ENCODE results near the gene SREBF2. TPM values are rescaled to one million over a fixed set of nuclear protein-coding genes. Genes with fewer than 3 reads are reported as not detected.
A peak's percentile ranks its signal among the peaks of the same experiment; 100 is the strongest.

SREBF2 gene
- total and polyA plus RNA-seq, 2 donors (not counting 1 experiment from before 2014, with no cell fraction given) = 116 to 287 TPM

DNA sequence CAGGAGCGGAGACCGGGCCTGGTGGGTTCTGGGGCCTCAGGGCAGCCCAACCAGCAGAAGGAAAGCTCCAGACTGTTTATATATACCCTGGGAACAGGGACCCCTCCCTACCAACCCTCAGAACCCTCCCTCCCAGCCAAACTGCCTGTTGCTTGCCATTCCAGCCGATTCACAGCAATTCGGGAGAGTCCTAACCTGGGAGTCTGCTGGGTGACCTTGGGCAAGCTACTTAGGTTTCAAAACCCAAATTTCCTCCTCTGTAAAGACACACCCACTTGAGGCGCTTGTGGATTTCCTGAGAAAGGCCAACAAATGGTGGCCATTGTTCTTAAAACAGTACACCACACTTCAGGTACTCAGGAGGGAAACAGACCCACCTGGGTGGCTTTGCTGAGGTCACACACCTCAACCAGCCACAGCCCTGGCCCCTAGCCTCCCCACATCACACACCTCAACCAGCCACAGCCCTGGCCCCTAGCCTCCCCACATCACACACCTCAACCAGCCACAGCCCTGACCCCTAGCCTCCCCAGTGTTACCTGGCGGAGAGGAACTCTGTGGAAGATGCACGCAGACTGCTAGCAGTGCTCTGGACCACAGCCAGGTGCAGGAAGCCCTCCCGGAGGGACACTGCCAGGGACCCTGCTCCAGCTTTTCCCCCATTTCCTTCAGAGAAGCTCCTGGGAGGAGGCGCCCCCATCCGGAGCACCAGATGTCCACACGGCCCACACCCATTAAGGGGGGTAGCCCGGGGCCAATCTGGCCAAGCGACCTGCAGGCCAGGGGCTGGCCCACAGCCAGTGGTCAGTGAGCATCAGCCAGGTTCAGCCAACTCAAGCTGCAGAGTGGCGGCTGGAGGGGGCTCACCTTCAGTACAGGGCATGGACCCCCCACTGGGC lies 75.8 kb downstream of the SREBF2 start:
- no peaks in the 10 kb centered on the region for H3K9me3 Mint-ChIP-seq (ENCODE audit: insufficient read depth)
- H3K4me3 Mint-ChIP-seq = peak overlapping the region; percentile 79
- ChIA-PET CTCF (interaction anchor here (0.8 to 4.2 kb wide), 10 partner anchors 11 to 211 kb away, joined by 3 to 16 read pairs (median 5); partner anchors contain the start of gene TNFRSF13C), POLR2A (interaction anchor here (0.6 to 5.0 kb wide), 14 partner anchors 9 to 219 kb away, joined by 3 to 32 read pairs (median 6); partner anchors contain the start of genes SREBF2 and TNFRSF13C)
- DNase-seq = peak; percentile 53
- H4K20me1 ChIP-seq (ENCODE audit: control insufficient read depth, insufficient read depth, low read length, poor library complexity, severe bottlenecking) = peaks cover 30% of the 10 kb centered on the region
- peaks cover 54 to 55% of the 10 kb centered on the region in 2 donors for H3K4me1 ChIP-seq (ENCODE audit: control insufficient read depth in 2 of 2, insufficient read depth in 2 of 2, low read length in 2 of 2)
- peaks cover 0 to 5% (median 0%) of the 10 kb centered on the region in 3 donors for H3K9me3 ChIP-seq (ENCODE audit: control extremely low read depth in 1 of 3, control insufficient read depth in 2 of 3, insufficient read depth in 1 of 3, low read length in 2 of 3)
- peak overlapping the region; percentile 98 for H3K4me2 ChIP-seq (replicated peaks; ENCODE audit: low read depth, low read length, poor library complexity, severe bottlenecking)
- TF ChIP-seq CTCF (IDR thresholded peaks at IDR 0.05) (no peak), EZH2 (IDR thresholded peaks at IDR 0.05; ENCODE audit: borderline replicate concordance, insufficient read depth, low read depth, low read length, poor library complexity, severe bottlenecking) (no peak)
- H3K27ac ChIP-seq (ENCODE audit: low read length in 2 of 2) = peak overlapping the region; percentile 22 to 38
- intact Hi-C loops (cut with micrococcal nuclease) = loop anchor here (5.0 kb wide), 1 partner anchor 34 kb away; no protein-coding TSS in a partner anchor
- 73% methylated on average over 14 of the region's 14 CpGs for WGBS (ENCODE audit: insufficient coverage)
- H3K4me1 Mint-ChIP-seq = peaks cover 47% of the 10 kb centered on the region
- no peak overlapping the region for H3K9ac ChIP-seq (ENCODE audit: low read length)
- peaks cover 9% of the 10 kb centered on the region for H3K27me3 Mint-ChIP-seq
- peaks cover 6% of the 10 kb centered on the region for H3K79me2 ChIP-seq (ENCODE audit: control insufficient read depth, insufficient read depth, low read length)
- H3K4me3 ChIP-seq (ENCODE audit: control extremely low read depth in 1 of 5, extremely low read depth in 1 of 5, insufficient read depth in 1 of 5, low read depth in 2 of 5, low read length in 4 of 5) = no peak overlapping the region
- H3K27me3 ChIP-seq (replicated peaks in 1 of 4; ENCODE audit: control extremely low read depth in 1 of 4, control insufficient read depth in 3 of 4, insufficient read depth in 4 of 4, low read length in 3 of 4) = peaks cover 0 to 38% (median 20%) of the 10 kb centered on the region in 4 experiments
- peaks cover 0 to 28% of the 10 kb centered on the region in 2 experiments for H3K36me3 ChIP-seq (replicated peaks in 1 of 2; ENCODE audit: control extremely low read depth in 1 of 2, control insufficient read depth in 1 of 2, extremely low read depth in 1 of 2, insufficient read depth in 2 of 2, low read length in 1 of 2)
- peak overlapping the region; percentile 93 for H3K27ac Mint-ChIP-seq
- peak; percentile 8 for ATAC-seq (ENCODE audit: low read depth)
- H2AFZ ChIP-seq (ENCODE audit: insufficient read depth, low read depth, low read length, poor library complexity, severe bottlenecking) = no peak overlapping the region
